BE2C (cell line): ENCODE measurements around the gene MYO7B.

Source experiments
- DNase-seq: peaks from one replicate; pipeline ENCODE4 v3.0.0-alpha.2; 2020
- H3K27me3 ChIP-seq: fragments of 250-450 bp; sonication (Bioruptor Pico); 2 replicates; pipeline ENCODE4 v1.5.1; 2020; ENCODE audit warnings: mild to moderate bottlenecking
- H3K36me3 ChIP-seq: fragments of 250-450 bp; sonication (Bioruptor Pico); 2 replicates; pipeline ENCODE4 v1.5.1; 2020; ENCODE audit warnings: mild to moderate bottlenecking
- H3K4me1 ChIP-seq: fragments of 250-450 bp; sonication (Bioruptor Pico); 2 replicates; pipeline ENCODE4 v1.5.1; 2020
- H3K4me3 ChIP-seq: 2 replicates; pipeline ENCODE4 v1.5.1; 2011; ENCODE audit warnings: low read depth, low read length
- H3K9me3 ChIP-seq: fragments of 250-450 bp; sonication (Bioruptor Pico); 2 replicates; pipeline ENCODE4 v1.5.1; 2020
- CTCF ChIP-seq: IDR thresholded peaks from 2 replicates; pipeline ENCODE4 v1.5.1; 2012; ENCODE audit warnings: mild to moderate bottlenecking, low read depth, low read length

MYO7B gene

GRCh38 chr2:127609031-127609751 lies 73.7 kb downstream of the MYO7B start:
- H3K27me3 ChIP-seq: no peaks in the 10 kb centered on the region
- no peak for DNase-seq

GRCh38 chr2:127609818-127610217 lies 74.3 kb downstream of the MYO7B start:
- no peaks in the 10 kb centered on the region for H3K9me3 ChIP-seq
- no peaks in the 10 kb centered on the region for H3K36me3 ChIP-seq
- no peaks in the 10 kb centered on the region for H3K27me3 ChIP-seq
- no peak overlapping the region for H3K4me3 ChIP-seq
- TF ChIP-seq CTCF: no peak
- DNase-seq: no peak
- H3K4me1 ChIP-seq: no peaks in the 10 kb centered on the region

More at GRCh38 chr2:127609031-127609751, 73.7 kb downstream of the MYO7B start:
- TF ChIP-seq CTCF: no peak
- no peak overlapping the region for H3K4me3 ChIP-seq
- no peaks in the 10 kb centered on the region for H3K4me1 ChIP-seq
- H3K9me3 ChIP-seq: no peaks in the 10 kb centered on the region
- no peaks in the 10 kb centered on the region for H3K36me3 ChIP-seq

- Histone ChIP-seq H3K4me1 (no peaks in the 10 kb centered on the region), H3K36me3 (no peaks in the 10 kb centered on the region), H3K9me3 (no peaks in the 10 kb centered on the region), H3K27me3 (no peaks in the 10 kb centered on the region), H3K4me3 (no peak overlapping the region)
- DNase-seq: no peak
- no peak for TF ChIP-seq CTCF
These were observed 75.1 kb downstream of the MYO7B start for GRCh38 chr2:127610561-127610960.

GRCh38 chr2:127611076-127611925 lies 75.8 kb downstream of the MYO7B start:
- H3K9me3 ChIP-seq: no peaks in the 10 kb centered on the region
- no peaks in the 10 kb centered on the region for H3K36me3 ChIP-seq
- DNase-seq: no peak
- no peak for TF ChIP-seq CTCF
- no peaks in the 10 kb centered on the region for H3K4me1 ChIP-seq
- no peaks in the 10 kb centered on the region for H3K27me3 ChIP-seq
- no peak overlapping the region for H3K4me3 ChIP-seq

GRCh38 chr2:127612111-127612822 lies 76.8 kb downstream of the MYO7B start:
- Histone ChIP-seq H3K4me1 (no peaks in the 10 kb centered on the region), H3K27me3 (no peaks in the 10 kb centered on the region), H3K9me3 (no peaks in the 10 kb centered on the region), H3K4me3 (no peak overlapping the region), H3K36me3 (no peaks in the 10 kb centered on the region)
- no peak for TF ChIP-seq CTCF
- DNase-seq: no peak
